Stimulated activated CD4-positive, alpha-beta T cell treated with anti-CD3 and anti-CD28 coated beads, Interleukin-4, amount 100 ng/mL, for 4 hours (primary cell): ENCODE results near the gene MYO7B.

Experiments
- DNase-seq, 2 experiments: peaks; one replicate each; pipeline ENCODE4 v3.0.0-alpha.2; 2020

The MYO7B gene

GRCh38 chr2:127670055-127670956 lies 134.8 kb downstream of the MYO7B start:
- no peak for DNase-seq

- no peak for DNase-seq
These were observed 135.4 kb downstream of the MYO7B start for GRCh38 chr2:127670957-127671290.

- no peak for DNase-seq
These were observed 136.2 kb downstream of the MYO7B start for GRCh38 chr2:127671557-127672302.

- no peak for DNase-seq
These were observed 137.1 kb downstream of the MYO7B start for GRCh38 chr2:127672341-127673224.

- DNase-seq: no peak
These were observed 138.0 kb downstream of the MYO7B start for GRCh38 chr2:127673291-127674069.

GRCh38 chr2:127674241-127675209 lies 139.0 kb downstream of the MYO7B start:
- peak; percentile 12 to 28 for DNase-seq

- DNase-seq: no peak
These were observed 140.1 kb downstream of the MYO7B start, which contains the start of gene LIMS2 for GRCh38 chr2:127675331-127676261. LIMS2 (minus strand) TSS chr2:127675530; CDS start chr2:127675024, 506 bp downstream.

GRCh38 chr2:127676906-127677305 lies 141.4 kb downstream of the MYO7B start:
- DNase-seq: no peak

GRCh38 chr2:127678531-127678930 lies 143.0 kb downstream of the MYO7B start:
- DNase-seq: no peak

GRCh38 chr2:127678991-127679390 lies 143.5 kb downstream of the MYO7B start:
- DNase-seq: no peak

GRCh38 chr2:127679680-127680361 lies 144.3 kb downstream of the MYO7B start:
- no peak for DNase-seq

- no peak for DNase-seq
These were observed 145.3 kb downstream of the MYO7B start for GRCh38 chr2:127680706-127681287.

- no peak for DNase-seq
These were observed 145.9 kb downstream of the MYO7B start for GRCh38 chr2:127681288-127681804.

GRCh38 chr2:127681976-127682857 lies 146.7 kb downstream of the MYO7B start:
- no peak for DNase-seq

- no peak for DNase-seq
These were observed 147.6 kb downstream of the MYO7B start for GRCh38 chr2:127683056-127683455.

GRCh38 chr2:127683757-127684156 lies 148.3 kb downstream of the MYO7B start:
- DNase-seq: no peak

- no peak for DNase-seq
These were observed 150.1 kb downstream of the MYO7B start for GRCh38 chr2:127685410-127686080.
